ENCODE measurements around the gene MBD6. TPM values are rescaled to one million over a fixed set of nuclear protein-coding genes. Genes with fewer than 3 reads are reported as not detected.

The MBD6 gene
- total and polyA plus RNA-seq, 2 of the 8 experiments (the other 6 are each of a cell fraction or from before 2014, with no cell fraction given), result 3.9 to 32.3 TPM

DNA sequence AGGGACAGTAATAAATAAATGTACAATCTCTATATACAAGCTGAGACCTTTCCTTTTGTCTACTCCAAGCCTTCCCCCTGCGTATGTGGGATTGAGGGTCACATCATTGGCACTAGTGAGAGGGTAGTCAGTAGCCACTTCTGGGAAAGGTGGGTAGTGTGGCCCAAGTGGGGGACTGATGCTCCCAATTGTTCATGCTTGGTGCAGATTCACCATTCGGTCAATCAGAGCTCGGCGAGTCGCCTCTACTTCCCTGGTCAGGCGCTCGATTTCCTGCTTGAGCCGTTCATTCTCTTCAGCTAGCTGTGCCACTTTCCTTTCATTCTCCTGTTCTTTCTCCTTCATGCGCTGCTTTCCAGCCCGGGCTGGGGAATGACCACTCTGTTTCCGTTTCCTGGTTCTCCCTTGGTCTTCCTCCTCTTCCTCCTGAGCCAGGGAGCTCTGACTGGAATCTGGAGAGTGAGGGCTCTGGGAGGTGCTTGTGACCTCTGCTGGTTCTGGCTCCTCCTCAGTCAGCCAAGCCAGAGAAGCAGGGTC is 5.9 kb upstream of the MBD6 start:
- H3K4me3 ChIP-seq (ENCODE audit: extremely low read depth in 1 of 4, insufficient read depth in 2 of 4, low read depth in 3 of 4, low read length in 4 of 4), result no peak overlapping the region
- POLR2A ChIA-PET (ENCODE audit: partially characterized antibody), result interaction anchor here (0.7 to 6.0 kb wide), 11 partner anchors 8 to 284 kb away, joined by 3 to 55 read pairs (median 6); partner anchors contain the start of gene DCTN2
- peaks cover 46 to 72% (median 57%) of the 10 kb centered on the region in 4 experiments for H3K36me3 ChIP-seq (ENCODE audit: control insufficient read depth in 2 of 4, insufficient read depth in 4 of 4, low read length in 3 of 4)
- TF ChIP-seq POLR2AphosphoS5 (IDR thresholded peaks at IDR 0.05; ENCODE audit: low read depth, low read length) (peak; percentile 42), CTBP2 (IDR thresholded peaks at IDR 0.05; ENCODE audit: borderline replicate concordance, insufficient read depth, insufficient read length, low read length) (no peak)

More for the DNA sequence above, 5.9 kb upstream of the MBD6 start:
- H2BK5ac ChIP-seq (ENCODE audit: low read depth, low read length), result no peak overlapping the region
- no peak overlapping the region for H3K18ac ChIP-seq (ENCODE audit: extremely low read depth, low read length)
- DNase-seq (ENCODE audit: low read depth in 1 of 2, low spot score in 2 of 2) (no peak), FAIRE-seq (no peak)
- no peak overlapping the region for H3K23ac ChIP-seq (ENCODE audit: insufficient read length)
- no peaks in the 10 kb centered on the region for H3K27me3 ChIP-seq (replicated peaks in 1 of 4; ENCODE audit: control insufficient read depth in 3 of 4, extremely low read depth in 1 of 4, insufficient read depth in 3 of 4, low read length in 3 of 4)
- H2AK5ac ChIP-seq (ENCODE audit: low read depth, low read length), result no peak overlapping the region
- no peak overlapping the region for H4K91ac ChIP-seq (replicated peaks; ENCODE audit: insufficient read length, low read length)
- H3K23me2 ChIP-seq (ENCODE audit: low read depth, low read length), result peaks cover 12% of the 10 kb centered on the region
- no peak overlapping the region; a peak in 1 of 4 replicates for H3K4me2 ChIP-seq (ENCODE audit: insufficient read depth in 1 of 2, low read depth in 2 of 2, low read length in 2 of 2)
- H2BK20ac ChIP-seq (ENCODE audit: low read length), result no peak overlapping the region
- no peak overlapping the region for H4K8ac ChIP-seq (ENCODE audit: extremely low read depth, insufficient read depth, low read length)
- H2BK15ac ChIP-seq (ENCODE audit: low read length), result no peak overlapping the region
- no peak overlapping the region for H3K14ac ChIP-seq (ENCODE audit: insufficient read length)
- peak overlapping the region; percentile 35; the same call in 1 of the 2 replicates for H3K27ac ChIP-seq (ENCODE audit: low read depth, low read length)
- peaks cover 0 to 20% of the 10 kb centered on the region in 2 experiments; a peak in 2 of 4 replicates for H3K79me2 ChIP-seq (ENCODE audit: control insufficient read depth in 1 of 2, insufficient read depth in 2 of 2, low read length in 2 of 2)
- no peak overlapping the region for H2BK120ac ChIP-seq (replicated peaks; ENCODE audit: low read depth, low read length)
- no peak overlapping the region for H2AFZ ChIP-seq (ENCODE audit: low read length)
- CTCF ChIA-PET (ENCODE audit: partially characterized antibody), result interaction anchor here (0.6 to 1.5 kb wide), 5 partner anchors 18 to 41 kb away, joined by 3 to 5 read pairs (median 3); no protein-coding TSS in a partner anchor
- no peak overlapping the region for H4K5ac ChIP-seq (ENCODE audit: insufficient read length, low read depth, low read length)
- H3K4ac ChIP-seq (replicated peaks; ENCODE audit: insufficient read length, low read depth, low read length), result no peak overlapping the region
- H3K56ac ChIP-seq (replicated peaks; ENCODE audit: insufficient read length, low read depth, low read length), result no peak overlapping the region
- H3K79me1 ChIP-seq (ENCODE audit: low read depth, low read length), result no peaks in the 10 kb centered on the region
- H3K4me1 ChIP-seq (replicated peaks in 1 of 4; ENCODE audit: control insufficient read depth in 3 of 4, insufficient read depth in 4 of 4, low read length in 3 of 4), result peaks cover 3 to 11% (median 8%) of the 10 kb centered on the region in 4 experiments
- H3K9ac ChIP-seq (replicated peaks in 1 of 4; ENCODE audit: extremely low read depth in 1 of 4, low read depth in 3 of 4, low read length in 3 of 4), result no peak overlapping the region
- H3K9me3 ChIP-seq (ENCODE audit: insufficient read depth in 2 of 2, low read depth in 1 of 2, low read length in 1 of 2), result no peaks in the 10 kb centered on the region
- H4K20me1 ChIP-seq (replicated peaks in 1 of 2; ENCODE audit: control insufficient read depth in 1 of 2, insufficient read depth in 2 of 2, low read length in 2 of 2), result peaks cover 7 to 17% of the 10 kb centered on the region in 2 experiments
- 95% methylated on average over 11 of the region's 11 CpGs; no CpG with 5 or more reads in 1 of the 2 experiments for WGBS, 2 experiments (ENCODE audit: extremely low coverage in 1 of 2, insufficient coverage in 1 of 2, insufficient read length in 1 of 2, insufficient replicate concordance in 2 of 2, low coverage in 1 of 2, low lambda C conversion rate in 2 of 2, missing lambda C conversion rate in 1 of 2)
- H2BK12ac ChIP-seq (ENCODE audit: low read depth, low read length), result no peak overlapping the region

Measured in H1 (cell line).